Sciatic nerve (tissue), 2 donors: ENCODE data around the gene NAXD. TPM values are rescaled to one million over a fixed set of nuclear protein-coding genes. Genes with fewer than 3 reads are reported as not detected.
"Not testable (repeated sequence)": the region's sequence is repeated elsewhere in the genome, so short reads cannot be mapped to it uniquely, and the experiment has no call there.

ENCODE experiments used
- ATAC-seq: fragments of 200-7000 bp; cut with Tn5 transposase; one replicate; pipeline ENCODE4 v1.9.1; 2020; ENCODE audit warnings: mild to moderate bottlenecking, moderate library complexity
- DNase-seq: peaks from one replicate; pipeline ENCODE4 v3.0.0-alpha.2; 2020; ENCODE audit warnings: low spot score
- intact Hi-C: fragments of 100-400 bp; cut with DNase I; formaldehyde crosslinking; loops from one replicate; pipeline ENCODE4 v1.14.2; 2022
- total RNA-seq: library from RNA; stranded (reverse); fragmentation: NEBNext Ultra II Directional; extraction: Animal tissue kit (Norgen Biotek cat#: 25700); gene quantifications from one replicate; pipeline ENCODE4 v1.2.1, GENCODE V29; 2021
- donor health status: DM: no; HTN: no; CAD: no.
- donor health status: DM: no; HTN: no; CAD: no.

The NAXD gene
- total RNA-seq, 1 donor from 2014 or later = 38.9 TPM

- DNase-seq = no peak
- intact Hi-C loops = no loop called here
- no peak for ATAC-seq
These were observed 37.4 kb downstream of the NAXD start for GRCh38 chr13:110652764-110653163.

- ATAC-seq (no peak), DNase-seq (no peak)
- intact Hi-C loops = no loop called here
These were observed 37.9 kb downstream of the NAXD start for GRCh38 chr13:110653271-110653670.

GRCh38 chr13:110653851-110654250 lies 38.5 kb downstream of the NAXD start:
- DNase-seq (no peak), ATAC-seq (no peak)
- intact Hi-C loops = no loop called here

DNA sequence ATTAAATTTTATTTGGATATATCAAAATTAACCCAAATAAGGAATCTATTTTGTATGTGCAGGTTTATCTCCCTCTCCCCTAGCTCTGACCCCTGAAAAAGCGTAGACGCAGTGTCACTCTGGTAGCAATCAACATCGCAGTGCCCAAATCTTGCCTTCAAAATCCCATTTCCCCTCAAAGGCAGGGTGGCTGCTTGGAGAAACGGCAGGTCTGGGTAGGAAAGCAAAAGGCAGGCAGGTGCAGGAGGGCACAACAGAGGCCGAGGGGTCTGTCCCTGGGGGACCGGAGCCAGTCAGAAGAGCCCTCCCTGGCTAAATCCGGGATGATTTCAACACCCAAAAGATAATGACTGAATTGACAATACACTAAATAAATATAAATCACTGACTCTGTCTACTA lies 41.9 kb downstream of the NAXD start:
- no peak for DNase-seq
- ATAC-seq = no peak
- intact Hi-C loops = no loop called here

DNA sequence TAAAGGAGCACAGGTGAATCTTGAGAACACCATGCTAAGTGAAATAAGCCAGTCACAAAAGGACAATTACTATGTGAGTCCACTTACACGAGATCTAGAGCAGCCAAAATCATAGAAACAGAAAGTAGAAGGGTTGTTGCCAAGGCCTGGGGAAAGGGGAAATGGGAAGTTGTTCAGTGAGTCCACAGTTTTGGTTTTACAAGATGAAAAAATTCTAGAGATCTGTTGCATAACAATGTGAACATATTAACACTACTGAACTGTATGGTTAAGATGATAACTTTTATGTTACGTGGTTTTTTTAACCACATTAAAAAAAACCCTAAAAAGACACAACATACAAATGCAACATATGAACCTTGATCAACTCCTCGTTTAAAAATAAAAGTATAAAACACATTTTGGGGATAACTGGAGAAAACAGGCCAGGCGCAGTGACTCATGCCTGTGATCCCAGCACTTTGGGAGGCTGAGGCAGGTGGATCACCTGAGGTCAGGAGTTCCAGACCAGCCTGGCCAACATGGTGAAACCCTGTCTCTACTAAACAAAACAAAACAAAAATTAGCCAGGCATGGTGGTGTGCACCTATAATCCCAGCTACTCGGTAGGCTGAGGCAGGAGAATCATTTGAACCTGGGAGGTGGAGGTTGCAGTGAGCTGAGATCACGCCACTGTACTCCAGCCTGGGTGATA lies 43.0 kb downstream of the NAXD start:
- intact Hi-C loops = not testable (repeated sequence)

GRCh38 chr13:110661256-110661655 lies 45.9 kb downstream of the NAXD start:
- ATAC-seq (no peak), DNase-seq (no peak)
- intact Hi-C loops = no loop called here

More for the DNA sequence above, 43.0 kb downstream of the NAXD start:
- not testable (repeated sequence) for DNase-seq, ATAC-seq

DNA sequence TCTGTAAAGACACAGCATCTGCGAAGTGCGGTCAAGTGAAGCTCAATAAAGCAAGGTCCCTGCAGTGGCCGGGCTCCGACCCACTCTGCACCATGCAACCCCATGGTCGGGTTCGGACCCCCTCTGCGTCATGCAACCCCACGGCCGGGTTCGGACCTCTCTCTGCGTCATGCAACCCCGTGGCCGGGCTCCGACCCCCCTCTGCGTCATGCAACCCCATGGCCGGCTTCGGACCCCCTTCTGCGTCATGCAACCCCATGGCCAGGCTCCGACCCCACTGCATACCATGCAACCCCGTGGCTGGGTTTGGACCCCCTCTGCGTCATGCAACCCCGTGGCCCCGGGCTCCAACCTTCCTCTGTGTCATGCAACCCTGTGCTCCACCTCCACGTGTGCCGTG lies 46.7 kb downstream of the NAXD start:
- intact Hi-C loops = no loop called here
- no peak for ATAC-seq
- DNase-seq = no peak

DNA sequence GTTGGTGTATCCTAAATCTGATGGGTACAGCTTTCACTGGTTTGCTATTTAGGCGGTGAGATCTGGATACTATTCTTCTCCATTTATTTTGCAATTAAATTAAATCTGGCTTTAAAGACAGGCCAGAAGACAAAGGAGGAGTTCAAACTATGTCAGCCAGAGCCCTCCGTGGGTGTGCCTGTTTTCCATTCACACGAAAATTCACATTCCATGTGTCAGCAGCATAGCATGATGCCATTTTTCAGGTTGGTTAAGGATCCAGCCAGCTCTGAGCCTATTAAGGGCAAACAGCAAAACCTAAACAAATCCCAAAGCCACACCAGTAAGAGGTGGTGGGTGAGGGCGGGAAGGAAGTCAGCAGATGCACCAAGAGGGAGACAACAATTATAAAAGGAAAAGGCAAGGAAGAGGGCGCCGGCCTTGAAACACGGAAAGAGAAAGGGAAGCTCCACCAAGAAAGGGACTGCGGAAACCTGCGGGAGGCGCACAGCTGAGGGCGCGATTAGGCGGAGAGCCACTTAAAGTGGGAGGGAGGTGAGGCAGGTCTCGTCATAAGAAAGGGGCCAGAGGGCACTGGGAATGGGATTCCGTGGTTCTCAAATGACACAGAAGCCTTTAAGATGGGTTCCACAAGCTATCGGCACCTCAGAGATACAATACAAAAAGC lies 47.6 kb downstream of the NAXD start:
- no peak for ATAC-seq
- DNase-seq = no peak
- intact Hi-C loops = no loop called here

DNA sequence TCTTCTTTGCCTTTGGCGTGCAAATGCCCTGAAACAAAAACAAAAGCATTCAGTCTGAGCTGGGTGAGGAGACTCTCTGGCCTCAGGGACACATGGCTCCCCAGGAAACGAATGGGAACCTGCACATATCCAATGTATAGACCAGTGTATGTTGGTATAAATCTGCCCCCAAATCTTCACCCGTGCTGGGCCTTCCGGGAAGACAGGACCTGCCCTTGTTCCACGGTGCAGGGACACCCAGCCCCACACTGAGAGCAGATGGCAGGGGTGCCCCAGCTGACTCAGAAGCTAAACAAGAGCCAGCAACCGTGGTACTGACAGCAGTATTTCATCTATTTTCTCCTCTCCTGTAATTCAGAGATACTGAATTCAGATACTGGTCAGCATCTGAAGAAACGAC lies 48.1 kb downstream of the NAXD start:
- ATAC-seq (no peak), DNase-seq (no peak)
- intact Hi-C loops = no loop called here

GRCh38 chr13:110664041-110664440 lies 48.7 kb downstream of the NAXD start:
- ATAC-seq = no peak
- intact Hi-C loops = no loop called here
- DNase-seq = no peak

- DNase-seq = no peak
- ATAC-seq = no peak
- intact Hi-C loops = no loop called here
These were observed 49.3 kb downstream of the NAXD start for GRCh38 chr13:110664673-110665072.

DNA sequence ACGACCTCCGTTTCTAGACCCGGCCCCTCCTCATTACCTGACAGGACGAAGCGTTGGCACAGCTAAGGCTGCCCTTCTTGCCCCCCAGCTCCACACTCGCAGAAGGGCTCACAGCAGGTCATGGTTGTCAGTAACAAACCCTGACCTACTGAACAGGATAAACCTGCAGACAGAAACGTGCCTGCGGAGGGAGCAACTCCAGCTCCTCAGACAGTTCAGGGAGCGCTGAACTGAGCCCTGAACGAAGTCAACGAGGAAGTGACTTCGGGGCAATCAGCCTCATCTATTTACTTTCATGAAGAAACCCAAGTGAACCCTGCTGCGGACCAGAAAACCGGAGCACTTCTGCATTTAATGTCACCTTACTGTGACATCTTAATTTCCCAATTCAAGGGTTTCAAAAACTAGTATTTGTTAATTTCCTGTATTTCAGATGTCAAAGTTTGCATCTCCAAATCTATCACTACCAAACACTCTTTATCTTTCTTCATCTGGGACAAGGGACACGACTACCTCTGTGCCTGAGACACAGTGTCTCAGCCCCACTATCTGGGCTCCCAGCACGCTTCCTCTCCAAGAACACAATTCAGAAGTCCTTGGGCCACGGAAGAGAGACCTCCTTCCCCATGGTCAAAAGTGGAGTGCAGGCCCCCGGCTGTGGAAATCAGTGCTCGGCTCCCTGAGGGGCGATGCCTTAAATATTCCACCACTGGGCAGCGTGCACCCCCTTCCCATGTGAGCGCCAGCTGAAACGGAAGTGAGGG lies 50.3 kb downstream of the NAXD start:
- DNase-seq = no peak
- intact Hi-C loops = no loop called here
- no peak for ATAC-seq

GRCh38 chr13:110666255-110666533 lies 50.8 kb downstream of the NAXD start:
- DNase-seq (no peak), ATAC-seq (no peak)
- intact Hi-C loops = no loop called here

DNA sequence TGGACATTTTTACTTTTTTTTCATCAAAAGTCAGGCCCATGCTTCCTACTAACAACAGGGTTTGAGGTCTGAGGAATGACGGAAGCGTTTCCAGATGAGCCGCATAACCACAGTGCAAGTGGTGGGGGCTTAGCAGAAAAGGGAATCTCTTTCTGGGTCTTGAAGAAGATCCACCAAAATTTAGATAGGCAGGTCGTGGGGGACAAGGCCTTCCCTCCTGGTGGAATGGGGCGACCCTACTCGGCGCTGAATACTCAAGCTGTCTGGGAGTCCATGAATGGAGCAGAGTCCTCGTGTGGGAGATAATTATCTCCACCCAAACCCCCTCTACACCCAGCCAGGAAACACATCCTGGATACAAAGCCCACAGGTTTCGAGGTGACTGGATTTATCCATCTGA lies 53.7 kb downstream of the NAXD start:
- intact Hi-C loops = no loop called here
- DNase-seq (no peak), ATAC-seq (no peak)

GRCh38 chr13:110669814-110670213 lies 54.5 kb downstream of the NAXD start:
- intact Hi-C loops, ATAC-seq, DNase-seq: not testable (repeated sequence)

DNA sequence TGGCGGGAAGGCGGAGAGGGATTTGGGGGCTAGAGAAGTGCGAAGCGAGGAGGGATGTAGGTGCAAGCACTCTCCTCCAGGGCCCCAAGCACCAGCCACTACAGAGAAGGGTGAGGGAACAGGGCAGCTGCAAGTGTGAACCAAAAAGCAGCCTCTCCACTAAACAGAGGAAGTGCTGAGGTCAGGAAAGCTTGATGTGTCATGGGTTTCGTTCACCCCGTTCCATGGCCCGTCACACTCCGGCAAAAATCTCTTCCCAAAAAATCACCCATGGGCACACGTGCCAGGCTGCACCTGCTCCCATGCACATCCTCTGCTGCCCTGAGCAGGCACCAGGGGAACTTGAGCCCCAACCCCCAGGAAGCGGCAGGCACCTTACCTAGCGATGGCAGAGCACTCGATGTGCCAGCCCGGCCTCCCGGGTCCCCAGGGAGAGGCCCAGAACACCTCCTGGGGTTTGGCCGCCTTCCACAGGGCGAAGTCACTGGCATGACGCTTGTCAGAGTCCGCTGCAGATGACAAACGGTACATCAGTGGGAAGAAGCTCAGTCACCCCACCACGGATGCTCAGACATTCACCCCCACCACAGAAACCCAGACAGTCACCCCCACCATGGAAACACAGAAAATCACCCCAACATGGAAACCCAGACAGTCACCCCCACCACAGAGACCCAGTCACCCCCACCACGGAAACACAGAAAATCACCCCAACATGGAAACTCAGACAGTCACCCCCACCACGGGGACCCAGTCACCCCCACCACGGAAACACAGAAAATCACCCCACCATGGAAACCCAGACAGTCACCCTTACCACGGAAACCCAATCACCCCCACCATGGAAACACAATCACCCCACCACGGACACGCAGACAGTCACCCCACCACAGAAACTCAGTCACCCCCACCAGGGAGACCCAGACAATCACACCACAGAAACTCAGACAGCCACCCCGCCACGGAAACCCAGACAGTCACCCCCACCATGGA lies 61.5 kb downstream of the NAXD start:
- DNase-seq (no peak), ATAC-seq (peak; percentile 80)
- intact Hi-C loops = no loop called here

DNA sequence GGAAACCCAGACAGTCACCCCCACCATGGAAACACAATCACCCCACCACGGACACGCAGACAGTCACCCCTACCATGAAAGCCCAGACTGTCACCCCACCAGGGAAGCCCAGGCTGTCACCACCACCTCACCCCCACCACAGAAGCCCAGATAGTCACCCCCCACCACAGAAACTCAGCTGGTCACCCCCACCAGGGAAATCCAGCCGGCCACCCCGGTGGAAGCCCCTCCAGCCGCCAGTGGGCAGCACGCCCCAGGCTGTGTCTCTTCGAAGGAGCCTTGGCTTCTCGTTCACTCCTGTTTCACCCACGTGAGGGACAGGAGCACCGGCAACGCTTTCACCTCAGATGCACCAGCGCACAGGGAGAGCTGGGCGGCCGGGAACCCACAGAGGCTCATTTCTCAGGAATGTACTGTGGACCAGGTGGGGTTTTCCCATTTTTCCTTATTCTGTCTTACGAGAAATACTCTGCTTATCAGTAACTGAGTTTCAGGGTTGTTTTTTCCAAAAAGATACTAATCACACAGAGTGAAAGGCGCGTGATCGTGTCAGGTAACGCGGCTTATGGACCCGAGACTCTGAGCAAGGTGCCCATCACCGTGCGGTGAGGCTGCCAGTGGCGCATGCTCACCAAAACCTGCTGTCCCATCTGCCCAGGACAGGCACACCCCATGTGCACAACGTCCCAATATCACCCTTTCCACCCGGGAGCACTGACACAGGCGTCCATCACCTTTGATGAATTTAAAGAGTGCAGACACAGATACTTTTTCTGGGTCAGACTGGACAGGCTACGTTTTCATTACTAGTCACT lies 62.6 kb downstream of the NAXD start:
- ATAC-seq (no peak), DNase-seq (no peak)
- intact Hi-C loops = no loop called here

DNA sequence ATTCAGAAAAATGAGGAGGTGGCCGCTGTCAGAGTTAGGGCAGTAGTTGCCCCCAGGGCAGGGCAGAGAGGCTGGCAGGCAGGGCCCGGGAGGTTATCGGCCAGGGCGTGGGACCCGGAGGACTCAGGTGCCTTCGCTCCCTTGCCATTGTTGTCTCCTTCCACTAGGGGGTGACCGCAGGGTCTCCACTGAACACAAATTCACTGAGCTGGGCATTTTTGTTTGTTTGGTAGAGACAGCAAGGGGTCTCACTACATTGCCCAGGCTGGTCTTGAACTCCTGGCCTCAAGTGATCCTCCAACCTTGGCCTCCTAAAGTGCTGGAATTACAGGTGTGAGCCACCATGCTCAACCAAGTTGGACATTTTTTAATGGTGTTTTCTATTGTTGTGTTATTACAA lies 65.5 kb downstream of the NAXD start:
- intact Hi-C loops = no loop called here
- DNase-seq (no peak), ATAC-seq (no peak)
